ENCODE results near the gene SERPINH1. TPM values are rescaled to one million over a fixed set of nuclear protein-coding genes. Genes with fewer than 3 reads are reported as not detected.

SERPINH1 gene
- total and polyA plus RNA-seq, 2 of the 13 experiments (the other 11 are each of a cell fraction or from before 2014, with no cell fraction given), result 83.6 to 83.8 TPM

GRCh38 chr11:75598900-75599299, 36.8 kb downstream of the SERPINH1 start:
- in situ Hi-C loops (cut with HindIII; ENCODE audit: extremely low pct_ligation_motif_present, low pct_unique_long_range_greater_than_20kb), result loop anchor here (5.0 kb wide), 1 partner anchor 168 kb away; the partner anchor contains the start of gene DGAT2
- Histone ChIP-seq H3K4me3 (replicated peaks in 1 of 3; ENCODE audit: insufficient read depth in 1 of 3, low read depth in 2 of 3, low read length in 3 of 3) (no peak overlapping the region), H3K27me3 (ENCODE audit: control insufficient read depth in 1 of 2, insufficient read depth in 2 of 2, low read length in 2 of 2) (peaks cover 2 to 23% of the 10 kb centered on the region in 2 experiments; a peak in 4 of 5 replicates), H3K27ac (ENCODE audit: extremely low read length, insufficient read depth, low read length) (no peak overlapping the region), H3K36me3 (replicated peaks in 1 of 2; ENCODE audit: control insufficient read depth in 1 of 2, insufficient read depth in 2 of 2, low read length in 2 of 2) (no peaks in the 10 kb centered on the region), H2AFZ (ENCODE audit: low read length) (no peak overlapping the region), H3K79me2 (ENCODE audit: insufficient read depth, low read length) (no peaks in the 10 kb centered on the region), H3K9me3 (ENCODE audit: low read length) (no peaks in the 10 kb centered on the region), H3K4me2 (ENCODE audit: low read depth, low read length) (no peak overlapping the region), H4K20me1 (ENCODE audit: insufficient read depth, low read length) (no peaks in the 10 kb centered on the region), H3K4me1 (ENCODE audit: insufficient read depth, low read length) (no peaks in the 10 kb centered on the region), H3K9ac (ENCODE audit: insufficient read depth, low read depth, low read length) (no peak overlapping the region)
- CTCF ChIA-PET (ENCODE audit: low intra/inter-chr PET ratio, low total read pairs), result interaction anchor here (1.7 kb wide), 1 partner anchor 52 kb away, joined by 3 read pairs; no protein-coding TSS in a partner anchor
- no peak for ATAC-seq
- no TSS peak for BruUV-seq (replicated peaks)
- 25% methylated on average over 7 of the region's 7 CpGs for WGBS (ENCODE audit: low lambda C conversion rate)
- no peak for DNase-seq (ENCODE audit: low spot score)
- POLR2A ChIA-PET, result no interaction called here
- TF ChIP-seq ZNF687 (CRISPR knock-in tag; IDR thresholded peaks at IDR 0.05), result no peak
- no peak for TF ChIP-seq MTERF4 (CRISPR knock-in tag; IDR thresholded peaks at IDR 0.05)
- intact Hi-C loops (cut with micrococcal nuclease; ENCODE audit: unreplicated experiment), result no loop called here
- FAIRE-seq, result no peak

GRCh38 chr11:75600356-75600755, 38.3 kb downstream of the SERPINH1 start:
- Histone ChIP-seq H3K36me3 (replicated peaks in 1 of 2; ENCODE audit: control insufficient read depth in 1 of 2, insufficient read depth in 2 of 2, low read length in 2 of 2) (no peaks in the 10 kb centered on the region), H3K27me3 (ENCODE audit: control insufficient read depth in 1 of 2, insufficient read depth in 2 of 2, low read length in 2 of 2) (peaks cover 3 to 38% of the 10 kb centered on the region in 2 experiments), H3K4me2 (ENCODE audit: low read depth, low read length) (no peak overlapping the region), H4K20me1 (ENCODE audit: insufficient read depth, low read length) (no peaks in the 10 kb centered on the region), H3K9me3 (ENCODE audit: low read length) (no peaks in the 10 kb centered on the region), H3K4me1 (ENCODE audit: insufficient read depth, low read length) (no peaks in the 10 kb centered on the region), H3K9ac (ENCODE audit: insufficient read depth, low read depth, low read length) (no peak overlapping the region), H3K4me3 (replicated peaks in 1 of 3; ENCODE audit: insufficient read depth in 1 of 3, low read depth in 2 of 3, low read length in 3 of 3) (no peak overlapping the region), H3K27ac (ENCODE audit: extremely low read length, insufficient read depth, low read length) (no peak overlapping the region), H2AFZ (ENCODE audit: low read length) (no peak overlapping the region), H3K79me2 (ENCODE audit: insufficient read depth, low read length) (no peaks in the 10 kb centered on the region)
- ChIA-PET POLR2A (no interaction called here), CTCF (ENCODE audit: low intra/inter-chr PET ratio, low total read pairs) (no interaction called here)
- DNase-seq (ENCODE audit: low spot score), result no peak
- WGBS (ENCODE audit: low lambda C conversion rate), result 13% methylated on average over 3 of the region's 3 CpGs
- in situ Hi-C loops (cut with HindIII; ENCODE audit: extremely low pct_ligation_motif_present, low pct_unique_long_range_greater_than_20kb), result no loop called here
- intact Hi-C loops (cut with micrococcal nuclease; ENCODE audit: unreplicated experiment), result no loop called here
- no peak for ATAC-seq
- BruUV-seq (replicated peaks), result no TSS peak
- FAIRE-seq, result no peak
- TF ChIP-seq FOSL2 (CRISPR knock-in tag; IDR thresholded peaks at IDR 0.05) (no peak), GRHL1 (CRISPR knock-in tag; conservative IDR thresholded peaks at IDR 0.05) (no peak), ZSCAN21 (CRISPR knock-in tag; IDR thresholded peaks at IDR 0.05; ENCODE audit: borderline replicate concordance) (no peak), SPEN (CRISPR knock-in tag; IDR thresholded peaks at IDR 0.05; ENCODE audit: low read depth) (no peak), ZNF740 (CRISPR knock-in tag; IDR thresholded peaks at IDR 0.05) (no peak)

Data from HepG2 (cell line).